ENCODE data around the gene REPS2.

- TF ChIP-seq POLR2A (IDR thresholded peaks at IDR 0.05) (no peak), CTCF (IDR thresholded peaks at IDR 0.05) (no peak)
These were observed 228.2 kb downstream of the REPS2 start for GRCh38 chrX:17174671-17175070.

Data from body of pancreas (tissue), 4 donors.